NCI-H2029 treated with DMSO at 0.1 percent for 48 hours (cell line): Measurements from ENCODE around the gene SENP2.
"Not testable (repeated sequence)": the region's sequence is repeated elsewhere in the genome, so short reads cannot be mapped to it uniquely, and the experiment has no call there.

ENCODE experiments used
- DNase-seq: peaks from one replicate; lab custom pipeline; 2025; lab: John Stamatoyannopoulos, UW

The SENP2 gene

DNA sequence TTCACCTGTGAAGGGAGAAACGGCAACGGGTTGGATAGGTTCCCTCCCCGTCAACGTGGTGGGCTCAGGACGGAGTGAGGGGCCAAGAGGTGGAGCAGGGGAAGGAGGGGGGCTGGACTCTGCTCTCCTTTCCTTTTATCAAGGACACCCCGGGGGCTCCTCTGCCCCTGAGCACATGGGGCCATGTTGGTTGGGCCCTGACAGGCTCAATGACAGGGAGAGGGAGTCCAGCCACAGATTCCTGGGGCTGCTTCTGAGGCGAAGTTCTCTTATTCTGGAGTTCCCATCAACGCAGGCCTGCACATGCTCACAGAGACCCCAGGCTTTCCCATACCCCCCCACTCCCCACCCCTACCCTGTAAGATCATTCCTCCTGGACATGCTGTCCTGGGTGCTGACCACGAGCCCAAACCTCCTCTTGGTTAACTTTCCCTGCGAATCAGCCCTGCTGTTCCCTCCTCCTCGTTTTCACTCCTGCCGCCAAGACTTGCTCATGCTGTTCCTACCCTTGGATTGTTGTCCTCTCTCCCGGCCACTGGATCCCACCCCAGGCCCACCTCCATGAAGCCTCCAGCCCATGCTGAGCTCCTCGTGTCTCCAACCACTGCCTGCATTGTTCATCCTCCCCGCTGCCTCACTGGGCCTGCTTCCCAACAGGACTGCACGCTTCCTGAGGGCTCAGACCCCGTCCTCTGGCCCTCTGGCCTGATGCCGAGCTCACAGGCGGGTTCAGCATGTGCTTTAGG is 61.2 kb downstream of the SENP2 start:
- no peak for DNase-seq

GRCh38 chr3:185647880-185648210 is 61.8 kb downstream of the SENP2 start:
- no peak for DNase-seq

- DNase-seq, result no peak
Measured at GRCh38 chr3:185648396-185648795, 62.3 kb downstream of the SENP2 start.

- no peak for DNase-seq
Measured at GRCh38 chr3:185649414-185649813, 63.3 kb downstream of the SENP2 start.

GRCh38 chr3:185651971-185652370 is 65.9 kb downstream of the SENP2 start:
- DNase-seq, result no peak

DNA sequence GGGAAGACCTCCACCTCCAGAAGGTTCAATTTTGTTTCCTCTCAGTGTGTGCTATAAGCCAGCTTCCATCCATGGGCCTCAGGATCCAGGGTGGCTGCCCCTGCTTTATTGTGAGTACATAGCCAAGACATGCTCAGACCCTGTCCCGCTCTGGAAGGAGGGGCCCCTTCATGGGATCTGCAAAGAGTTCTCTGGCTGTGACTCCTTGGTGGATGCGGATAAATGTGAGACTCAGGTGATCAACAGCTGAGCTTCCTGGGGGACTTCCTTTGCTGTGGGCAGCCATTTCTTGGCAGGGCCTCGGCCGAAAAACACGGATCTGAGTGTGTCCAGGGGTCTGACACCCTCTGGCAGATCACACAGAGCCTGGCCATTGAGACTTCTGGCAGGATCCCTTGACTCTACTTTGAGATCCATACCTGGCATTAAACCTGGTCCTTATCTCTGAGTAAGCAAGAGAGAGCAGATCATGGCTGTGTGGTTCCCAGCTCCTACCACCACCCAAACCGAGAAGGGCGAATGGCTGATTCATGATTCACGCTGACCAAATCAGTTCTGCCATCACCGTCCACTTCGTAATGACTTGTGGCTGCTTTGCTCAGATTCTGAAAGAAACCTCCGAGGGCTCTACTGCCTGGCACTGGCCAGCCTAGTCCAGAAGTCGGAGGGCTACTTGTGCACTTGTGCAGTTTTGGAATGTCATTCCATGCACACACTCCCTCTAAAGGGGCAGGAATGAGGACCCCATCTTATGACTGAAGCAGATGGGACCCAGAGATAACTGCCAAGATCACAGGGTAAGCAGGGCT is 68.1 kb downstream of the SENP2 start:
- DNase-seq, result no peak

DNA sequence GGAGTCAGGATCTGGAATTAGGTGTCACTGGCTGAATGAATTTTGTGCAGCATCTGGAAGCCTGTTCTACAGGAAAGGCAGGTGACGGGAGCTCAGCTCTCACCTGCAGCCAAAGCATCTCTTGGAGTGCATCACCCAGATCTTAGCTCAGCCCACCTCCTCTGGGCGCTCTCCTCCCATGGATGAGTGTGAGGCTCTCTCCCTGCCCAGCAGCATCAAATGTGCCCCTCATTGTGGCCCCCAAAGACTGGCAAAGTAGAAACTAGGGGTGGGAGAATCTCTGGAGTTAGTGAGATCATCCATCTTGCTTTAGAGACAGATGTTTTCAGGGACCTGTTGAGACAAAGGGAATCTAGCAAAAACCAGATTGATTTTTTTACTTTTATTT is 68.7 kb downstream of the SENP2 start:
- DNase-seq, result no peak

- DNase-seq, result no peak
Measured at GRCh38 chr3:185655426-185656320, 69.6 kb downstream of the SENP2 start.

DNA sequence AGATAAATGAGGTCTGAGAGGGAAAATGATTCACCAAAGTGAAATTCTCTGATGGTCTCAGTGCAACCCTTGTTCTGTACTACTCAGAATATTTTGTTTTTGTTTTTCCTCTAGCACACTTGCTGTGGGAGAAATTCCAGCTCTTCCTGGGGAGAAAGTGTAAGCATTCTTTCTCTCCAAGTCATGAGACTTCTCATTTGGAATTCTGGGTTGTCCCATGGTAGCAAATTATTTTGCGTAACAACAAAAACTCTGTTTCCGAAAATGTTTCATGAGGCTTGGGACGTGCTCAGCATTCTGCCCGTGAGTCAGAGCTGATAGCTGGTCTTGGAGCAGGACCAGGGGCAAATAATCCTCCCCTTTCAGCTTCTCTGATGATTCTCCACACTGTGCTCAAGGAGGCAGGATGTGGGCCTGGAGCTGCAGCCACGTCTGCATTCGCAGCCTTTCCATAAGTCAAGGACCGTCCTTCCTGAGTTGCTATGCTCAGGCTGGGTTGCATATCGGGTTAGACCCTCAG is 70.3 kb downstream of the SENP2 start:
- DNase-seq, result no peak

GRCh38 chr3:185657211-185657610 is 71.1 kb downstream of the SENP2 start:
- DNase-seq, result no peak

DNA sequence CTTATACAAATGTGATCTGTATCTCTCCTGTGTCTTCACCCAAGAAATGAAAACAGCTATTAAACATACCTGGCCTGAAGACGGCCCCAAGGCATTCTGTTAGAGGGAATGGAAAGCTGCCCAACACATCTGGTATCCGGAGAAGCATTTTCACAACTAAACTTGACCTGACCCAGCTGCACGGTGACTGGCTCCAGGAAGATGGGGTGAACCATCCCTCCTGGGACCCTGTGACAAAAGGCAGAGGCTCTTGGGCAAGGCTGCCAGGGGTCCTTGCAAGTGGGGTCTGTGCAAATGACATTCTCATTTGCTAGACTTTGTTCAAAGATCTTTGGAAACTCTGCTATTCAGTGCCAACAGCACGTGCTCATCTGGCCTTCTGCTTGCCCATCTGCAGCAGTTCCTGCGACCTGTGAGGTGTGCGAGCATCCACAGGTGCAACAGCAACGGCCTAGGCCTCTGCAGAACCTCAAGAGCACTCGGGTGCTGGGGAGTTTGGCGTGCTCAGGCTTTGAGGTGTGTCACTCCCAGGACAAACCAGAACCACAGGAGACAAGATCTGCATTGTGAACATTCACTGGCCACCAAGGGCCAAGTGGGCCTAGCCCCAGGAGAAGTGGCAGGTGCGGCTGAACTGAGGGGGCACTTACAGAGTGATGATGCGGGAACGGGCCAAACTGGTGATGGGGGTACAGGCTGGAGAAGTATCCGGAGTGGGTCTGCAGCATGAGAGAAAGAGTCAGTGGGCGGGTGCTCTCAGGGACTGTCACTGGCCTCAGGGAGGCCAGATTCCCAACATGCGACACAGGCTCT is 71.8 kb downstream of the SENP2 start:
- no peak for DNase-seq

GRCh38 chr3:185658504-185658912 is 72.4 kb downstream of the SENP2 start:
- DNase-seq, result no peak

- no peak for DNase-seq
Measured at GRCh38 chr3:185658943-185659342, 72.8 kb downstream of the SENP2 start.

- peak; percentile 54 for DNase-seq
Measured at GRCh38 chr3:185659942-185660921, 74.1 kb downstream of the SENP2 start.

DNA sequence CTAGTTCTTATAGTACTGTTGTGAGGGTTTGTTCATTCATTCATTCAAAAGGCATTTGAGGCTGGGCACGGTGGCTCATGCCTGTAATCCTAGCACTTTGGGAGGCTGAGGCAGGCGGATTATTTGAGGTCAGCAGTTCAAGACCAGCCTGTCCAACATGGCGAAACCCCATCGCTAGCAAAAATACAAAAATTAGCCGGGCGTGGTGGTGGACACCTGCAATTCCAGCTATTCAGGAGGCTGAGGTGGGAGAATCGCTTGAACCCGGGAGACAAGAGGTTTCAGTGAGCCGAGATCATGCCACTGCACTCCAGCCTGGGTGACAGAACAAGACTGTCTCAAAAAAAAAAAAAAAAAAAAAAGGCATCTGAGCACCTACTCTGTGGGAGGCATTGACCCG is 75.2 kb downstream of the SENP2 start:
- DNase-seq, result not testable (repeated sequence)

- no peak for DNase-seq
Measured at GRCh38 chr3:185661772-185662171, 75.7 kb downstream of the SENP2 start.

DNA sequence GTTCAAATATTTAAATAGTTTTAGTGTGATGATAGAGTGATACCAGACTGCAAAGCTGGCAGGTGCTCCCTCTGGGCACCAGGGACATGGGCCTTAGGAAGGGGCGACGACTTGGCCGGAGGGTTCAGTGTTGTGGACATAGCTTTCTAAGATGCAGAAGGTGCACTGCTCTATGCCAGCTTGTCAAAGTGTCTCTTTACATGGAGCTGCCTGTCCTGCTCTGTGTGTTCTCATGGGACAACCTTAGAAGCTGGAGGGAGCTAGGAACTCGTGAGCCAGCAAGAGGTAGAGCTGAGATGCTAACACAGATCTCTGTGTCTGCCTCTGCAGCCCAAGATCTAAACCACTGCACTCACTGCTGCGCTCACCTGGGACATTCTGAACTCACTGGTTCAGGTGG is 77.8 kb downstream of the SENP2 start:
- no peak for DNase-seq

DNA sequence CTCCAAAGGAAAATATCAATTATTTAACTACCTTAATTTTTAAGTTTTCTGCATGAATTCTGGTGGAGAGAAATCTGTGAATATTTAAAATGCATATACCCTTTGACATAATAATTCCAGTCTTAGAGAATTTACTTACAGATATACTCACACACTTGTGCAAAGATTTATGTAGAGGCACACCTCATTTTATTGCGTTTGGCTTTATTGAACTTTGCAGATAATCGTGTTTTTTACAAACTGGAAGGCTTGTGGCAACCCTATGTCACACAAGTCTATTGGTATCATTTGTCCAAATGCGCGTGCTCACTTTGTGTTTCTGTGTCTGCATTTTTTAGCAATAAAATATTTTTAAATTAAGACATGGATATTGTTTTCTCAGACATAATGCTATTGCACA is 81.5 kb downstream of the SENP2 start:
- DNase-seq, result no peak

GRCh38 chr3:185677146-185677829 is 91.2 kb downstream of the SENP2 start:
- DNase-seq, result peak; percentile 40

- DNase-seq, result no peak
Measured at GRCh38 chr3:185678027-185678426, 91.9 kb downstream of the SENP2 start.
